GM12872 (cell line): ENCODE measurements around the gene TIMM21.

Source experiments
- TF ChIP-seq, protein P1 (sequence below): IDR thresholded peaks from 3 replicates; pipeline ENCODE4 v1.5.1; 2011; ENCODE audit warnings: low read depth, mild to moderate bottlenecking, low read length, moderate library complexity; ENCODE audit not compliant: insufficient read depth

TIMM21 gene

DNA sequence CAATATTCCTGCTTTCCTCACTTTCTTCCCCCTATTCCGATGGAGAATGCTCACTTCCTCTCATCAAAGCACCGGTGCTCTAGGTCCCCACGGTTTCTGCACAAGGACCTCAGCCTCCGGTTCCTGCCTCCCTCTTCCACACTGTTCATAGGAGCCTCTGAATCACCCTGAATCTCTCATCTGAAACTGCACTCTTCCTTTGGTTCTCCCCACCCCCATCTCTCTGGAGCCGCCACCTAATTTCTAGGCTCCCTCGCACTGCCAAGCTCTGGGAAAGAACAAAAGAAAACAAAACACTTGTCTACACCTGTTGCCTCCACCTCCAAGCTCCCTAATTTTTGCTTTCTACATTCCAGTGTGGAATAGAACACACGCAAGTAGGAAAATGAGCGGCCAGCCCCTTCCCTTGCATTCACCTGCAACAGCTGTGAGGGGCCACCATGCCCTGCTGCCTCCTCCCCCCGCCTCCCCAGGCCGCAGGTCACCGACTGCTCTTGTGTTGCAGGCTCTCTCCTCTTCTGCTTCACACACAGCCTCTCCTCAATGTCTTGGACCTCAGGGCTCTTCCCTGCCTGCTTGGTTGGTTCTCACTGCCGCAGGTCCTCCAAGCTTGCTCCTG is 10.3 kb upstream of the TIMM21 start:
- TF ChIP-seq, protein P1, sequence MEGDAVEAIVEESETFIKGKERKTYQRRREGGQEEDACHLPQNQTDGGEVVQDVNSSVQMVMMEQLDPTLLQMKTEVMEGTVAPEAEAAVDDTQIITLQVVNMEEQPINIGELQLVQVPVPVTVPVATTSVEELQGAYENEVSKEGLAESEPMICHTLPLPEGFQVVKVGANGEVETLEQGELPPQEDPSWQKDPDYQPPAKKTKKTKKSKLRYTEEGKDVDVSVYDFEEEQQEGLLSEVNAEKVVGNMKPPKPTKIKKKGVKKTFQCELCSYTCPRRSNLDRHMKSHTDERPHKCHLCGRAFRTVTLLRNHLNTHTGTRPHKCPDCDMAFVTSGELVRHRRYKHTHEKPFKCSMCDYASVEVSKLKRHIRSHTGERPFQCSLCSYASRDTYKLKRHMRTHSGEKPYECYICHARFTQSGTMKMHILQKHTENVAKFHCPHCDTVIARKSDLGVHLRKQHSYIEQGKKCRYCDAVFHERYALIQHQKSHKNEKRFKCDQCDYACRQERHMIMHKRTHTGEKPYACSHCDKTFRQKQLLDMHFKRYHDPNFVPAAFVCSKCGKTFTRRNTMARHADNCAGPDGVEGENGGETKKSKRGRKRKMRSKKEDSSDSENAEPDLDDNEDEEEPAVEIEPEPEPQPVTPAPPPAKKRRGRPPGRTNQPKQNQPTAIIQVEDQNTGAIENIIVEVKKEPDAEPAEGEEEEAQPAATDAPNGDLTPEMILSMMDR = no peak

DNA sequence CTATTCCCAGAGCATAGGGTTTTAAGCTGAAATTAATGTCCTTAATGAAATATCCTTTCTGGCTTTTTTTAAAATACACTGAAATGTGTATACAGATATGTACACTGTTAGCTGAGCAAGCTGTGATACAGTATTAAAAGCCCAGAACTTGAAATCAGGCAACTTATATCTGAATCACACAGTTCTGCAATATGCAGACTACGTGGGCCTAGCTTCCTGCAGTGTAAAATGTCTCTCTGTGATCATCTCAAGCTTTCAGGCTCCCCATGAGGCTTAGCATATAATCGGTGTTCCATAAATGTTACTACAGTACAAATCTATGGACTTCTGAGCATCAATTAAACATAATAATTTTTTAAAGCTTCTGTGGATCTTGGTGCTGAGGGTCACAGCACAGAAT is 8.9 kb upstream of the TIMM21 start:
- TF ChIP-seq, protein P1 = no peak

DNA sequence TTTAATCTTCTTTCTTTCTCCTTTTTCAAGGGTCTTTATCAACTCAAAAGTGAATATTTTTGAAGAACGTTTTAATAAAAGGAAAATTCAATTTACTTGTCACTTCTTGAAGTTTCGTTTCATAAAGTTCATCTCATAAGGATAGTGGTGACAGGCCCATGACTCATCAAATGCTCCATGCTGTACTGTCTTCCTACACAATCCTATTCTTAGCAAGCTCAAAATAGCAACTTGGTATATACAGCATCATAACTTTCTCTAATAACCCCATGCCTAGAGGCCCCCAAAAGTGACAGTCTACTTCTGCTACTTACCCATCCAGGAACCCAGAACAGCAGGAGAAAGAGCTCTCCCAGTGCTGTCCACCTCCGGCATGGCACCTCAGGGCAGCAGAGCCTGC is 8.4 kb upstream of the TIMM21 start:
- TF ChIP-seq, protein P1 = no peak

DNA sequence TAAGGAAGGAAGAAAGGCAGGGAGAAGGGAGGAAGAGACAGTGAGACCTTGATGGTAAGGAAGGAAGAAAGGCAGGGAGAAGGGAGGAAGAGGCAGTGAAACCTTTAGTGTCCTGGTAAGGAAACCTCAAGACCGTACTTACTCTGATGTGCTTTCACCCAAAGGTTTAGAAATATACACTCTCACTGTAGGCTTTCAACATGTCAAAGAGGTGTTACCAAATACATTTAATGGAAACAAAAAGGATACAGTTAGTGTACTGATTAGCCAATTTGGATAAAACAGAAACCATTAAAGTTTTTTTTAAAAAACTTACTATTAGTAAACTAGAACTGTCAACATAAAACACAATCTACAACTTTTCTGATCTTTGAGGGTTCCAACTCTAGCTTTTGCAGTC is 7.7 kb upstream of the TIMM21 start:
- TF ChIP-seq, protein P1 = no peak

DNA sequence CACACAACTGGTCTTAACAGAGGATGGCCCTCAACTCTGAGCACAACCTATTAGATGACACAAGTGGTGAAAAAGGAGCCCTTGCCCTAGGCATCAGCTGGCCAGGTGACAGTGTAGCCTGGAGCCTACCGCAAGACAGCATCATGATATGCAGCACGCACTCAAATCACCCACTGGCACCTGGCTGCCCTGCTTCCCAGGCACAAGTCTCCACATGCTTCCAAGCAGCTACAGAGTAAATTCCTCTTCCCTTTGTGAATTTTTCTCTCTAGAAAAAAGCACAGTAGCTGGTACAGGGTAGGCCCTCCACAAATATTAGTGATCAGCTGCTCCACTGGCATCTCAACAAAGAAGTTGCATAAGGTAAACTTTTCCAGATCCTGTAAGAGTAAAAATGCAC is 6.7 kb upstream of the TIMM21 start:
- TF ChIP-seq, protein P1 = no peak

DNA sequence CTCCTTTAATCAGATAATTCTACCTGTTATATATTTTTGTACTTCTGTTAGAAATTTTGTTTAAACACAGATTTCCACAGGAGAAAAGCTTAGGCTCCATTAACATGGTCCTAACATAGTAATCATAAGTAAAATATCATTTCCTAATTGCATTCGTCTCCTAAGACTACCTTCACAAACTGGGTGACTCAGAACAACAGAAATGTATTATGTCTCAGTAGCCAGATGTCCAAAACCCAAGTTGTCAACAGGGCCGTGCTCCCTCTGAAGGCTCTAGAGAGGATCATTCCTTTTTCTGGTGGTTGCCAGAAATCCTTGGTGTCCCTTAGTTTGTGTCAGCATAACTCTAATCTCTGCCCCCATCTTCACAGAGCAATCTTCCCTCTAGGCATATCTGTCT is 6.1 kb upstream of the TIMM21 start:
- TF ChIP-seq, protein P1 = no peak

DNA sequence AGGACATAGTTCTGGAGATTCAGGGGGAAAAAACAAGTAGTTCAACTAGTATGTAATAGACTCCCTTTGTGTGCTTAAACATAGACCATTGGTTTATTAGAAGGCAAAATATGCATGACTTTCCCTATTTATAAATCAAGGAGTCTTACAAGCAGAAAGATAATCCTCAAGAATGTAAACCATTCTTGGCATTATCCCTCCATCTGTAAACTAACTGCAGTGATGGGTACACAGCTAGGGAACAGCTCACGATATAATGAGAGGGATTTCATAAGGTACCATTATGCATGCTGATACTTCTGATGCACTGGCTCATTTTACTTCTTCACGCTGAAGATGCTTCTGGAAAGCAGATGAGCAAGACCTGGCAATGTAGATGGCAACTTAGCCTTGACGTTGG is 1.6 kb upstream of the TIMM21 start:
- TF ChIP-seq, protein P1 = no peak

DNA sequence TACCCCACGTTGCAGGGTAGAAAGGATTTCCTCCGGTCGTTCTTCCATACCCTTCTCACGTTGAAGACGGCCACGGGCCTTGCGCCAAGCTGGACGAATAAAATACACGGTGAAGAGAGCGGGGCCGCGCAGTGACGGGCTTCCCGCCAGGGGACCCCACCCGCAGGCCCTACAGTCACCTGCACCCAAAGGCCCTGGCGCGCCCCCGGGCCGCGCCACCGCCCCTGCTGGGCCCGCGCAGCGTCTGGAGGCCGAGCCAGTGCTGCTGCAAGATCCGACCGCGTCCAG is 888 bp upstream of the TIMM21 start:
- TF ChIP-seq, protein P1 = no peak
